HG02571 (cell line): Measurements from ENCODE around the gene ANGPT4.

ENCODE experiments used
- ATAC-seq: cut with Tn5 transposase; IDR thresholded peaks from one replicate; pipeline ENCODE4 v1.9.1; 2021; ENCODE audit warnings: mild to moderate bottlenecking, moderate library complexity; ENCODE audit not compliant: unreplicated experiment

The ANGPT4 gene

GRCh38 chr20:845941-846893, 69.9 kb downstream of the ANGPT4 start:
- ATAC-seq: no peak

GRCh38 chr20:845226-845868, 70.8 kb downstream of the ANGPT4 start:
- no peak for ATAC-seq

GRCh38 chr20:844473-845225, 71.5 kb downstream of the ANGPT4 start:
- peak; percentile 97 for ATAC-seq

- ATAC-seq: no peak
Measured at GRCh38 chr20:843912-844311, 72.2 kb downstream of the ANGPT4 start.

- no peak for ATAC-seq
Measured at GRCh38 chr20:842547-842940, 73.6 kb downstream of the ANGPT4 start.

- no peak for ATAC-seq
Measured at GRCh38 chr20:841568-842546, 74.3 kb downstream of the ANGPT4 start.

- ATAC-seq: no peak
Measured at GRCh38 chr20:840858-841567, 75.1 kb downstream of the ANGPT4 start.

GRCh38 chr20:840503-840857, 75.7 kb downstream of the ANGPT4 start:
- ATAC-seq: no peak

- no peak for ATAC-seq
Measured at GRCh38 chr20:839626-840025, 76.5 kb downstream of the ANGPT4 start.

- ATAC-seq: no peak
Measured at GRCh38 chr20:839015-839414, 77.1 kb downstream of the ANGPT4 start.

- no peak for ATAC-seq
Measured at GRCh38 chr20:836190-836589, 79.9 kb downstream of the ANGPT4 start.

GRCh38 chr20:835608-836045, 80.5 kb downstream of the ANGPT4 start:
- no peak for ATAC-seq

GRCh38 chr20:834151-834746, 81.9 kb downstream of the ANGPT4 start:
- peak; percentile 1 for ATAC-seq

GRCh38 chr20:833450-834150, 82.5 kb downstream of the ANGPT4 start, which contains the start of gene FAM110A:
FAM110A (plus strand) TSS chr20:833715; CDS start chr20:844805, 11,090 bp downstream.
- peak; percentile 95 for ATAC-seq

GRCh38 chr20:833121-833449, 83.0 kb downstream of the ANGPT4 start:
- no peak for ATAC-seq

- no peak for ATAC-seq
Measured at GRCh38 chr20:831956-832355, 84.2 kb downstream of the ANGPT4 start.

GRCh38 chr20:831251-831650, 84.9 kb downstream of the ANGPT4 start:
- ATAC-seq: no peak

- no peak for ATAC-seq
Measured at GRCh38 chr20:830011-830521, 86.1 kb downstream of the ANGPT4 start.
